Liver (tissue), 9 donors: ENCODE data around the gene NDUFAF7. TPM values are rescaled to one million over a fixed set of nuclear protein-coding genes. Genes with fewer than 3 reads are reported as not detected.

Experiments
- DNase-seq: peaks from one replicate; pipeline ENCODE4 v3.0.0-alpha.2; 2017; ENCODE audit warnings: low spot score
- H3K27ac ChIP-seq, 2 donors: one replicate each; pipeline ENCODE4 v1.7.0; 2013; ENCODE audit warnings: inconsistent platforms in 2 of 2, low read length in 2 of 2, control low read depth in 1 of 2, low read depth in 1 of 2, mild to moderate bottlenecking in 1 of 2
- H3K27me3 ChIP-seq, 4 donors: one replicate each; pipeline versions ENCODE4 v1.6.1 to v1.7.0; 2013; ENCODE audit warnings: low read length in 3 of 4, inconsistent platforms in 1 of 4, mild to moderate bottlenecking in 1 of 4, moderate library complexity in 1 of 4; ENCODE audit not compliant: control insufficient read depth in 4 of 4, insufficient read depth in 4 of 4
- H3K36me3 ChIP-seq, 4 donors: one replicate each; pipeline versions ENCODE4 v1.6.1 to v1.7.0; 2013; ENCODE audit warnings: low read length in 3 of 4, mild to moderate bottlenecking in 3 of 4, low read depth in 1 of 4, moderate library complexity in 1 of 4; ENCODE audit not compliant: control insufficient read depth in 4 of 4, insufficient read depth in 3 of 4
- H3K4me1 ChIP-seq, 4 donors: one replicate each; pipeline versions ENCODE4 v1.6.1 to v1.7.0; 2013; ENCODE audit warnings: low read length in 3 of 4, mild to moderate bottlenecking in 3 of 4, moderate library complexity in 1 of 4; ENCODE audit not compliant: control insufficient read depth in 4 of 4, insufficient read depth in 4 of 4
- H3K4me3 ChIP-seq, 3 donors: one replicate each; pipeline versions ENCODE4 v1.6.1 to v1.7.0; 2013; ENCODE audit warnings: low read length in 3 of 3, control low read depth in 1 of 3, low read depth in 1 of 3, mild to moderate bottlenecking in 1 of 3
- H3K9ac ChIP-seq, 2 donors: one replicate each; pipeline ENCODE4 v1.7.0; 2013; ENCODE audit warnings: low read length in 2 of 2, mild to moderate bottlenecking in 2 of 2, moderate library complexity in 2 of 2, control low read depth in 1 of 2, low read depth in 1 of 2
- H3K9me3 ChIP-seq, 4 donors: one replicate each; pipeline versions ENCODE4 v1.6.1 to v1.7.0; 2013; ENCODE audit warnings: low read length in 3 of 4; ENCODE audit not compliant: control insufficient read depth in 4 of 4
- ATF3 ChIP-seq: IDR thresholded peaks from 2 replicates; pipeline ENCODE4 v1.6.1; 2016; ENCODE audit warnings: antibody characterized with exemption
- CTCF ChIP-seq: fragments of 150-350 bp; IDR thresholded peaks from 2 replicates; pipeline ENCODE4 v1.5.1; 2017; ENCODE audit warnings: improper control_type of control experiment, low read depth, low read length; ENCODE audit not compliant: missing input control
- EGR1 ChIP-seq, 2 donors: IDR thresholded peaks; 2 replicates each; pipeline ENCODE4 v1.6.1; 2016 to 2018; ENCODE audit warnings: antibody characterized with exemption in 2 of 2, low read depth in 2 of 2
- FOXA1 ChIP-seq: IDR thresholded peaks from 2 replicates; pipeline ENCODE4 v1.6.1; 2016; ENCODE audit warnings: antibody characterized with exemption
- FOXA2 ChIP-seq: IDR thresholded peaks from 2 replicates; pipeline ENCODE4 v1.6.1; 2016; ENCODE audit warnings: antibody characterized with exemption
- GABPA ChIP-seq, 2 donors: IDR thresholded peaks in 1 of 2; conservative IDR thresholded peaks in 1 of 2; 2 replicates each; pipeline ENCODE4 v1.6.1; 2016; ENCODE audit warnings: antibody characterized with exemption in 2 of 2, mild to moderate bottlenecking in 1 of 2, moderate library complexity in 1 of 2
- HNF4A ChIP-seq, 2 donors: conservative IDR thresholded peaks; 2 replicates each; pipeline ENCODE4 v1.6.1; 2016; ENCODE audit warnings: antibody characterized with exemption in 2 of 2, mild to moderate bottlenecking in 2 of 2
- HNF4G ChIP-seq: IDR thresholded peaks from 2 replicates; pipeline ENCODE4 v1.6.1; 2016; ENCODE audit warnings: antibody characterized with exemption
- JUND ChIP-seq, 2 donors: IDR thresholded peaks; 2 replicates each; pipeline ENCODE4 v1.6.1; 2016; ENCODE audit warnings: antibody characterized with exemption in 2 of 2
- MAX ChIP-seq: IDR thresholded peaks from 2 replicates; pipeline ENCODE4 v1.6.1; 2016; ENCODE audit warnings: antibody characterized with exemption
- NR2F2 ChIP-seq: IDR thresholded peaks from 2 replicates; pipeline ENCODE4 v1.6.1; 2016; ENCODE audit warnings: antibody characterized with exemption
- RAD21 ChIP-seq, 2 donors: IDR thresholded peaks; 2 replicates each; pipeline ENCODE4 v1.6.1; 2016; ENCODE audit warnings: antibody characterized with exemption in 2 of 2, mild to moderate bottlenecking in 2 of 2
- REST ChIP-seq: IDR thresholded peaks from 2 replicates; pipeline ENCODE4 v1.6.1; 2016; ENCODE audit warnings: antibody characterized with exemption, mild to moderate bottlenecking
- RXRA ChIP-seq, 2 donors: IDR thresholded peaks; 2 replicates each; pipeline ENCODE4 v1.6.1; 2017 to 2018; ENCODE audit warnings: antibody characterized with exemption in 2 of 2, mild to moderate bottlenecking in 1 of 2
- SP1 ChIP-seq: IDR thresholded peaks from 2 replicates; pipeline ENCODE4 v1.6.1; 2018; ENCODE audit warnings: antibody characterized with exemption, mild to moderate bottlenecking
- TAF1 ChIP-seq: conservative IDR thresholded peaks from 2 replicates; pipeline ENCODE4 v1.6.1; 2016; ENCODE audit warnings: antibody characterized with exemption, mild to moderate bottlenecking
- YY1 ChIP-seq: IDR thresholded peaks from 2 replicates; pipeline ENCODE4 v1.6.1; 2016; ENCODE audit warnings: antibody characterized with exemption, mild to moderate bottlenecking
- ZBTB33 ChIP-seq: IDR thresholded peaks from 2 replicates; pipeline ENCODE4 v1.6.1; 2016; ENCODE audit warnings: antibody characterized with exemption
- WGBS: extraction: QIAGEN DNeasy Blood & Tissue Kit; methylation state at CpG from one replicate; pipeline ENCODE4 v1.1.7; 2013; 5-methylcytosine and 5-hydroxymethylcytosine counted together
- polyA plus RNA-seq, 2 donors: library from polyadenylated mRNA; stranded (reverse) in 1 of 2; unstranded in 1 of 2; fragments of 200-250 nt in 1 of 2; fragments of >200 nt in 1 of 2; fragmentation: Nextera tagmentation in 1 of 2; extraction: Ambion mirVana in 1 of 2; gene quantifications; one replicate each; pipeline versions ENCODE4 v1.2.1 to v1.2.3, GENCODE V29; 2013 to 2015
- total RNA-seq, 2 donors: library from RNA; depleted of rRNA; stranded (reverse); fragments of >200 nt; gene quantifications; one replicate each; pipeline ENCODE4 v1.2.3, GENCODE V29; 2014
- donor health status: healthy.
- donor health status: healthy.
- donor health status: healthy.
- donor health status: healthy.
- donor health status: healthy.

NDUFAF7 gene
- total and polyA plus RNA-seq, 4 donors: 8.7 to 13.6 (median 11.3) TPM

- H3K27ac ChIP-seq: no peak overlapping the region
- H3K36me3 ChIP-seq: no peaks in the 10 kb centered on the region
- no peak overlapping the region for H3K9ac ChIP-seq
- H3K27me3 ChIP-seq: no peaks in the 10 kb centered on the region
- DNase-seq: no peak
- no peak overlapping the region for H3K4me3 ChIP-seq
- H3K4me1 ChIP-seq: no peaks in the 10 kb centered on the region
- WGBS: 80% methylated on average over 17 of the region's 17 CpGs
- H3K9me3 ChIP-seq: no peaks in the 10 kb centered on the region
- TF ChIP-seq NR2F2 (no peak), EGR1 (IDR thresholded peaks at IDR 0.05; ENCODE audit: low read depth in 2 of 2) (no peak), ATF3 (no peak), SP1 (no peak), JUND (IDR thresholded peaks at IDR 0.05) (no peak), CTCF (no peak), TAF1 (no peak), FOXA2 (no peak), HNF4A (conservative IDR thresholded peaks at IDR 0.05) (no peak), ZBTB33 (no peak), HNF4G (no peak), RXRA (IDR thresholded peaks at IDR 0.05) (no peak), YY1 (no peak), REST (no peak), MAX (no peak), FOXA1 (no peak), RAD21 (IDR thresholded peaks at IDR 0.05) (no peak), GABPA (IDR thresholded peaks at IDR 0.05 in 1 of 2, conservative IDR thresholded peaks at IDR 0.05 in 1 of 2) (no peak)
These were observed 49.5 kb upstream of the NDUFAF7 start for GRCh38 chr2:37181726-37182684.
